KMS-11 (cell line): ENCODE data around the gene CTU2.

Experiments
- H2AFZ ChIP-seq: fragments of 200-600 bp; sonication (generic); 2 replicates; pipeline ENCODE4 v1.6.1; 2016; ENCODE audit warnings: antibody characterized with exemption, mixed run types, low read depth
- H3K27ac ChIP-seq: fragments of 200-600 bp; sonication (generic); 2 replicates; pipeline ENCODE4 v1.6.1; 2016; ENCODE audit warnings: mild to moderate bottlenecking, mixed run types
- H3K27me3 ChIP-seq: fragments of 200-600 bp; sonication (generic); 2 replicates; pipeline ENCODE4 v1.6.1; 2017; ENCODE audit warnings: mild to moderate bottlenecking, low read depth, mixed run types, moderate library complexity; ENCODE audit not compliant: insufficient read depth
- H3K36me3 ChIP-seq: fragments of 200-600 bp; sonication (generic); 2 replicates; pipeline ENCODE4 v1.6.1; 2017; ENCODE audit warnings: mild to moderate bottlenecking, mixed run types; ENCODE audit not compliant: insufficient read depth
- H3K4me1 ChIP-seq: fragments of 200-600 bp; sonication (generic); 2 replicates; pipeline ENCODE4 v1.6.1; 2016; ENCODE audit warnings: mild to moderate bottlenecking, low read depth, mixed run types; ENCODE audit not compliant: poor library complexity, severe bottlenecking
- H3K4me2 ChIP-seq: fragments of 200-600 bp; sonication (generic); 2 replicates; pipeline ENCODE4 v1.7.0; 2016; ENCODE audit warnings: mild to moderate bottlenecking, mixed run types
- H3K4me3 ChIP-seq: fragments of 200-600 bp; sonication (generic); IDR thresholded peaks from 2 replicates; pipeline ENCODE4 v1.6.1; 2017; ENCODE audit warnings: low read depth, low read length, mixed read lengths; ENCODE audit not compliant: insufficient read depth
- H3K79me2 ChIP-seq: fragments of 200-600 bp; sonication (generic); 2 replicates; pipeline ENCODE4 v1.6.1; 2016; ENCODE audit warnings: low read depth, mixed run types; ENCODE audit not compliant: insufficient read depth
- H3K9ac ChIP-seq: fragments of 200-600 bp; sonication (generic); 2 replicates; pipeline ENCODE4 v1.6.1; 2016; ENCODE audit warnings: mild to moderate bottlenecking, mixed run types
- H4K20me1 ChIP-seq: fragments of 200-600 bp; sonication (generic); 2 replicates; pipeline ENCODE4 v1.6.1; 2016; ENCODE audit warnings: mild to moderate bottlenecking, mixed run types; ENCODE audit not compliant: insufficient read depth
- TF ChIP-seq, protein P1 (sequence below): fragments of 200-600 bp; sonication (generic); conservative IDR thresholded peaks from 2 replicates; pipeline ENCODE4 v1.6.1; 2017; ENCODE audit warnings: low read depth, mild to moderate bottlenecking, antibody characterized with exemption, low read length, moderate library complexity, mixed read lengths

CTU2 gene

DNA sequence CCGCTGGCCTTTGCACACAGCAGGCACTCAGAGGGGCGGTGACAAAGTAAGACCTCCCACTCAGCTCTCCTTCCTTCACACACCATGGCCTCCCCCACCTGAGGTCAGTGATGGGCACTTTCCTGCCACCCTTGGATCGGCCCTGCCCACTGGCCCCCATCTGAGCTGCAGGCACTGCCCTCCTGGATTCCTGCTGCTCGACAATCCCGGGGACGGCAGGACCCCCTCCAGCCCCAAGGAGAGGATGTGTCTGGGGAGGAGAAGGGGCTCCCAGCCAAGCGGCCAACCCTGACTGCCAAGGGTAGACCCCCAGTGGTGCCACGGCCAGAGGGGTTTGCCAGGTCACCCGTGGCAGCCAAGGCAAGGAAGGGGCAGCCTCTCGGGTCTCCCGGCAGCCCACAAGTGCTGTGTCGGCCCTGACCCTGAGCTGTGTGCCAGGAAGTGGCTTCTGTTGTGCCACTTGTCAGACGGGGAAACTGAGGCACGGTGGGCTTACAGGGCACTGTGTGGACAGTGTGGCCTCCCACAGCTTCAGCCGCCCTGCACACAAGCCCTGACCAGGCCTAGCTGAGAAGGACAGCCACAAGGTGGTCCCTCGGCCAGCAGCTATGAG lies 56.1 kb downstream of the CTU2 start:
- Histone ChIP-seq H3K4me1 (no peaks in the 10 kb centered on the region), H3K27me3 (no peaks in the 10 kb centered on the region)

GRCh38 chr16:88762941-88763340 lies 56.6 kb downstream of the CTU2 start:
- Histone ChIP-seq H4K20me1 (peaks cover 61% of the 10 kb centered on the region), H3K79me2 (peaks cover 98% of the 10 kb centered on the region), H3K36me3 (no peaks in the 10 kb centered on the region; the same call in 1 of the 2 replicates), H3K27me3 (no peaks in the 10 kb centered on the region), H3K27ac (no peak overlapping the region), H3K9ac (no peak overlapping the region), H3K4me2 (no peak overlapping the region), H2AFZ (no peak overlapping the region), H3K4me3 (no peak overlapping the region), H3K4me1 (no peaks in the 10 kb centered on the region)
- TF ChIP-seq, protein P1, sequence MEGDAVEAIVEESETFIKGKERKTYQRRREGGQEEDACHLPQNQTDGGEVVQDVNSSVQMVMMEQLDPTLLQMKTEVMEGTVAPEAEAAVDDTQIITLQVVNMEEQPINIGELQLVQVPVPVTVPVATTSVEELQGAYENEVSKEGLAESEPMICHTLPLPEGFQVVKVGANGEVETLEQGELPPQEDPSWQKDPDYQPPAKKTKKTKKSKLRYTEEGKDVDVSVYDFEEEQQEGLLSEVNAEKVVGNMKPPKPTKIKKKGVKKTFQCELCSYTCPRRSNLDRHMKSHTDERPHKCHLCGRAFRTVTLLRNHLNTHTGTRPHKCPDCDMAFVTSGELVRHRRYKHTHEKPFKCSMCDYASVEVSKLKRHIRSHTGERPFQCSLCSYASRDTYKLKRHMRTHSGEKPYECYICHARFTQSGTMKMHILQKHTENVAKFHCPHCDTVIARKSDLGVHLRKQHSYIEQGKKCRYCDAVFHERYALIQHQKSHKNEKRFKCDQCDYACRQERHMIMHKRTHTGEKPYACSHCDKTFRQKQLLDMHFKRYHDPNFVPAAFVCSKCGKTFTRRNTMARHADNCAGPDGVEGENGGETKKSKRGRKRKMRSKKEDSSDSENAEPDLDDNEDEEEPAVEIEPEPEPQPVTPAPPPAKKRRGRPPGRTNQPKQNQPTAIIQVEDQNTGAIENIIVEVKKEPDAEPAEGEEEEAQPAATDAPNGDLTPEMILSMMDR: no peak

More for the DNA sequence above, 56.1 kb downstream of the CTU2 start:
- no peak overlapping the region for H3K9ac ChIP-seq
- TF ChIP-seq, protein P1: no peak
- no peak overlapping the region for H3K4me2 ChIP-seq
- peaks cover 98% of the 10 kb centered on the region for H3K79me2 ChIP-seq
- peaks cover 58% of the 10 kb centered on the region for H4K20me1 ChIP-seq
- no peak overlapping the region for H3K27ac ChIP-seq
- no peak overlapping the region for H3K4me3 ChIP-seq
- H3K36me3 ChIP-seq: no peaks in the 10 kb centered on the region; the same call in 1 of the 2 replicates
- no peak overlapping the region for H2AFZ ChIP-seq

GRCh38 chr16:88763502-88764053 lies 57.3 kb downstream of the CTU2 start:
- Histone ChIP-seq H2AFZ (no peak overlapping the region), H3K4me3 (no peak overlapping the region), H3K9ac (no peak overlapping the region), H3K36me3 (no peaks in the 10 kb centered on the region; the same call in 1 of the 2 replicates), H3K27ac (no peak overlapping the region), H3K4me2 (no peak overlapping the region), H3K27me3 (no peaks in the 10 kb centered on the region), H3K4me1 (no peaks in the 10 kb centered on the region), H3K79me2 (peaks cover 98% of the 10 kb centered on the region), H4K20me1 (peaks cover 65% of the 10 kb centered on the region)
- TF ChIP-seq, protein P1: no peak

GRCh38 chr16:88764080-88764479 lies 57.8 kb downstream of the CTU2 start:
- Histone ChIP-seq H3K9ac (no peak overlapping the region), H2AFZ (no peak overlapping the region), H3K4me3 (no peak overlapping the region), H3K36me3 (no peaks in the 10 kb centered on the region; the same call in 1 of the 2 replicates), H3K27me3 (no peaks in the 10 kb centered on the region), H3K79me2 (peaks cover 98% of the 10 kb centered on the region), H3K27ac (no peak overlapping the region), H4K20me1 (peaks cover 68% of the 10 kb centered on the region), H3K4me1 (no peaks in the 10 kb centered on the region), H3K4me2 (no peak overlapping the region)
- TF ChIP-seq, protein P1: no peak
